Epithelial cell of esophagus (primary cell): ENCODE measurements around the gene C20orf141.

Experiments used
- DNase-seq: peaks from one replicate; pipeline ENCODE4 v3.0.0; 2010; ENCODE audit warnings: low read depth
- H3K4me3 ChIP-seq: 2 replicates; pipeline ENCODE4 v1.5.1; 2011; ENCODE audit warnings: mild to moderate bottlenecking, low read length, control low read depth
- TF ChIP-seq, protein P1 (sequence below): IDR thresholded peaks from 2 replicates; pipeline ENCODE4 v1.5.1; 2011; ENCODE audit warnings: low read depth, mild to moderate bottlenecking, low read length, control low read depth, inconsistent platforms; ENCODE audit not compliant: insufficient read depth; ENCODE audit errors: missing control alignments

Gene C20orf141

DNA sequence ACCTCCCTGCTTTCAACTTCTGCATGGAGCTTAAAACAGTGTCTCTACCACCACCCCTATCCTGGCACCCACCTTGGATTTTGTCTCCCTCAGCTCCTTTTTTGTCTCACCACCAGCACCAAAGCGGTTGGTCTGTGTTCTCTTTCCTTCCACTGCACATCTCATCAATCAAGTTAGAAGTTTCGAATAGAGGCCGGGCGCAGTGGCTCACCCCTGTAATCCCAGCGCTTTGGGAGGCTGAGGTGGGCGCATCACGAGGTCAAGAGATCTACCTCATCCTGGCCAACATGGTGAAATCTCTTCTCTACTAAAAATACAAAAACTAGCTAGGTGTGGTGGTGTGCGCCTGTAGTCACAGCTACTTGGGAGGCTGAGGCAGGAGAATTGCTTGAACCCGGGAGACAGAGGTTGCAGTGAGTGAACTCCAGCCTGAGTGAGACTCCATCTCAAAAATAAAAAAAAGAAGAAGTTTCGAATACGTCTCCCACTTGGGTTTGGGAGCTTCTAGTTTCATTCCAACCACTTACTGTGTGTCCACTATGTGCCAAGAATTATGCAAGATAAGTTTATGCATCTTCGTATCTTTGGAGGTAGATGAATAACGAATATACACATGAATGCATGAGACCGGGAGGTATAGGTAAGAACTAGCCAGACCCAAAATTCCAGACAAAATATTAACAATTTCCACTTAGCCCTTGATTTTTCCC is 19.8 kb downstream of the C20orf141 start:
- DNase-seq: no peak
- TF ChIP-seq, protein P1, sequence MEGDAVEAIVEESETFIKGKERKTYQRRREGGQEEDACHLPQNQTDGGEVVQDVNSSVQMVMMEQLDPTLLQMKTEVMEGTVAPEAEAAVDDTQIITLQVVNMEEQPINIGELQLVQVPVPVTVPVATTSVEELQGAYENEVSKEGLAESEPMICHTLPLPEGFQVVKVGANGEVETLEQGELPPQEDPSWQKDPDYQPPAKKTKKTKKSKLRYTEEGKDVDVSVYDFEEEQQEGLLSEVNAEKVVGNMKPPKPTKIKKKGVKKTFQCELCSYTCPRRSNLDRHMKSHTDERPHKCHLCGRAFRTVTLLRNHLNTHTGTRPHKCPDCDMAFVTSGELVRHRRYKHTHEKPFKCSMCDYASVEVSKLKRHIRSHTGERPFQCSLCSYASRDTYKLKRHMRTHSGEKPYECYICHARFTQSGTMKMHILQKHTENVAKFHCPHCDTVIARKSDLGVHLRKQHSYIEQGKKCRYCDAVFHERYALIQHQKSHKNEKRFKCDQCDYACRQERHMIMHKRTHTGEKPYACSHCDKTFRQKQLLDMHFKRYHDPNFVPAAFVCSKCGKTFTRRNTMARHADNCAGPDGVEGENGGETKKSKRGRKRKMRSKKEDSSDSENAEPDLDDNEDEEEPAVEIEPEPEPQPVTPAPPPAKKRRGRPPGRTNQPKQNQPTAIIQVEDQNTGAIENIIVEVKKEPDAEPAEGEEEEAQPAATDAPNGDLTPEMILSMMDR: no peak
- H3K4me3 ChIP-seq: no peak overlapping the region

DNA sequence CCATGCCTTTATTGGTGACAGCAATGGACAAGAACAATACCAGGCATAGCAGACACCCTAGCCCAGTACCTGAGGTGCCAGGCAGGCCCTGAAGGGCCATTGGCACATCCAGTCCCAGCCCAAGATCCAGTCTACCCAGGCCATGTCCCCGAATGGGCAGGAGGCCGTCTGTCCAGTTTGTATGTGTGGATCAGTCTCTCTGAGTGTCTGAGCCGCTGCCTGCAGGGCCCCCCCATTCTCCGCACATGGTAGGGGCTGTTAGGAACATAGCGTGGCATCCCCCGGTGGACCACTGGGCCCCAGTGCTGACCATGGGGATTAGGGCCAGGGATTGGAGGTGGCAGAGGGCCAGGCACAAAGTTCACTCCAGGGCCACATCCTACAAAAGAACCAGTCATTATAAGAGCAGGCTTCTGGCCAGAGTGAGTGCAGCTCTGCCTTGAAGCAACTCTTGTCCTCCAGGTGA is 20.6 kb downstream of the C20orf141 start:
- DNase-seq: no peak
- H3K4me3 ChIP-seq: no peak overlapping the region
- TF ChIP-seq, protein P1: no peak

DNA sequence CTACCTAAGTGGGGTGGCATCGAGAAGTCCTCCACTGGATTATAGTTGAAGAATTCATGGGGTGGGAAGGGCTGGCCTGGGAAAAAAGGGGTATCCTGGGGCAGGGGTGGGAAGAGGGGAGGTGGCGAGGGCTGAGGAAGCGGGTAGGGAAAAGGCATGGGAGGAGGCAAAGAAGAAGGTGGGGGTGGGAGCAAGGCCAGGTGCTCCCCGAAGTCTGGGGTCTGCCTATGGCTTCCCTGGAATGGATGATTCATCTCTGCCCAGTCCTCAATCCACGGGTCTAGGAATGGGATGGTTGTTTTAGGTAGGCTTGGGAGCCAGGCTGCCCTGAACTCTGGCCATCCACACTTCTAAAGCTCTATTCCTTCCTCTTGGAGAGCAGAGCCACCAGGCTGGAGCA is 21.2 kb downstream of the C20orf141 start:
- DNase-seq: no peak
- H3K4me3 ChIP-seq: no peak overlapping the region
- TF ChIP-seq, protein P1: no peak

DNA sequence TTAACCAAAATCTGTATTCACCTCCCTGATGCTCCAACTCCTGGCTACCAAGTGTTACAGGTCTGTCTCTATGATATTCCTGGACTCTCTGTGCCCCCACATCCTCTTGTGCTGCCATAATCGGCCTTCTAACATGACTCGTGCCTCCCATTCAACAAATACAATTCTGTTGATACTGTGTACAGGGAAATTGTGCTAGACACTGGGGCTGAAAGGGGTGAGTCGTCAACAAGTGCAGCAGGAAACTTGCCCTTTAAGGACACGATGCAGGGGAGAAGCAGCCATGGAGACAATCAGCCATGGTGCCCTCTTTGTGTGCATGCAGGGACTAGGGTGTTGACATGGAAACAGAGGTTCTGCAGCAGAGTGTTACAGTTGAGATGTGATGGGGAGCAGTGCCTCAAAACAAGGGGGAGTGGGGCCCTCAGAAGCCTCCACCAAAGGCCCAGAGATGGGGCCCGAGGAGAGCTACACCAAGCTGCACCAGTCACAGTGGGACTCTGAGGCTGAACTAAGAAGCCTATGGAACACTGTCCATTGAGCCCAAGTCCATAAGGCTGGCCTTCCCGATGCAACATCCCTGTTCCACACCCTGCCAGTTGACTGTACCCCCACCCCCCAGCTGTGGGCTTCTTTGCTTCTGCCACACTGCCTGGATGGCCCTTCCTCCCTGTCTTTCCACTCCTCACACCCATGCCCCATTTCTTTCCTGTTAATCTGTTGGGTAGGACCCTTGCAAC is 22.6 kb downstream of the C20orf141 start:
- TF ChIP-seq, protein P1: no peak
- no peak overlapping the region for H3K4me3 ChIP-seq
- no peak for DNase-seq

DNA sequence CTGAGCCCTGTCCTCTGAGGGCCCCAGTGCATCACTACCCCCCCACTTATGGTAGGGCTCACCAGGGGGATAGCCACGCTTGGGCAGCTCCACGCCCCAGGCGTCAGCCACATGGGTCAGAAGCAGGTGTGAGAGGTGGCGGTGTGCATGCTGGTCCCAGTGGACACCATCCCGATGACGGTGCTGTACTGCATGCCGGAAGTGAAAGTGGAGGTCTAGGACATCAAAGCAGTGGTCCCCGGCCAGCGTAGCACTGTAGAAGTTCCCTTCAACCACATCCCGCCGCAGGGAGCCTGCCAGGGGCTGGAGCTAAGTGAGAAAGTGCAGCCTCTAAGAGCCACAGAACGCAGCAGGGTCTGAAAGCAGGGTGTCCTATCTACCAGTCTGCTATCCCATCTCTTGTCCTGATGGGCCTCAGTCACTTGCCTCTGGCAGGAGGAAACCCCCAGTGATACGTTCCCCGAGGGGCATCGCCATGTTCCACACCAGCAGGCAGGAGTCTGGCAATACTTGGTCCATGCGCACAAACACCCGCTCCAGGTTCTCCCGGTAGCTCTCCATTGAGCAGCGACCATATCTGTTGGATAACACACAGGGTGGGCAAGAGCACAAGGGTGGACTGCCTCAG is 23.5 kb downstream of the C20orf141 start:
- H3K4me3 ChIP-seq: no peak overlapping the region
- TF ChIP-seq, protein P1: no peak

DNA sequence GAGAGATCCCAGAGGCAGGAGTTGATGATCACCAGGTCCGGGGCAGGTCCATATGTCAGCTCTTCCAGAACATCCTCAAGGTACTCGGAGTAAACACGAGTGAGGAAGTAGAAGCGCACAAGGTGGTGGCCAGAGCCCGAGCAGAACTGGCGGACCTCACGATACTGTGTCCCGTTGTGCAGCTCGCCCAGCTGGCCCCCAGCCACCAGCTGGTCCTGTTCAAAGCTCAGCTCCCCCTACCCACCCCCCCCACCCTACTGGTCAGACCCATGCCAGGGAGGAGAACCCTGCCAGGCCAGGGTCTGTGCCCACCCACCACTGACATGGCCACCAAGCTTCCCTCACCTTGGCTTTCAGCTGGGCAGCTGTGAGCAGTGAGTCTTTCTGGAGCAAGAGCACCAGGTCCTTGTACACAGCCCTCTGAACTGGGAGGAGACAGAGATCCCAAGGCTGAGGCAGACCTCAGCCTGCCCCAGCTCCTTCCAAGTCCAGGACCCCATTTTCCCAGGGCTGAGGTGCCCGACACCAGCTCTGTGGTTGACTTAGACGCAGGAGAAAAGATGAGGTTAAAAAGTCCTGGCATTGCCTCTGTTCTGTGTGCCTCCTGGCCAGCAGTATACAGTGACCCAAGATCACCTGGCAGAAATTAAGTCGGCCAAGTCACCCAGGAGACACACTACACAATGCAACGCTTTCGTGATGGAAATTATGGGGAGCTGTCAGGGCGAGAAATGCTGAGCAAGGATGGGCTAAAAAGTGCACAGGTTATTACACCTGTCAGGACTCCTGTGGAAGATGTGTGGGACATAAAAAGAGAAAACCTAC is 24.3 kb downstream of the C20orf141 start:
- H3K4me3 ChIP-seq: no peak overlapping the region
- no peak for DNase-seq
- TF ChIP-seq, protein P1: no peak

More for the DNA sequence above, 23.5 kb downstream of the C20orf141 start:
- DNase-seq: no peak
